H9 (cell line): Measurements from ENCODE around the gene OSGIN1. TPM values are rescaled to one million over a fixed set of nuclear protein-coding genes. Genes with fewer than 3 reads are reported as not detected.
A peak's percentile ranks its signal among the peaks of the same experiment; 100 is the strongest.

ENCODE experiments used
- DNase-seq: peaks from one replicate; pipeline ENCODE4 v3.0.0-alpha.2; 2017
- H2AFZ ChIP-seq: one replicate; pipeline ENCODE4 v1.6.1; 2013; ENCODE audit warnings: mild to moderate bottlenecking, low read length, control low read depth, moderate library complexity
- H2AK5ac ChIP-seq: 2 replicates; pipeline ENCODE4 v1.6.1; 2013; ENCODE audit warnings: low read length, control low read depth, mixed read lengths; ENCODE audit not compliant: insufficient read length
- H2BK120ac ChIP-seq: one replicate; pipeline ENCODE4 v1.6.1; 2013; ENCODE audit warnings: low read depth, mild to moderate bottlenecking, low read length, control low read depth, inconsistent platforms; ENCODE audit not compliant: poor library complexity, severe bottlenecking
- H2BK12ac ChIP-seq: 2 replicates; pipeline ENCODE4 v1.6.1; 2013; ENCODE audit warnings: low read length, control low read depth, mixed read lengths, low read depth; ENCODE audit not compliant: insufficient read length
- H2BK15ac ChIP-seq: 2 replicates; pipeline ENCODE4 v1.6.1; 2013; ENCODE audit warnings: low read depth, low read length, control low read depth
- H2BK20ac ChIP-seq: one replicate; pipeline ENCODE4 v1.6.1; 2013; ENCODE audit warnings: low read depth, mild to moderate bottlenecking, low read length, control low read depth, inconsistent platforms; ENCODE audit not compliant: poor library complexity, severe bottlenecking
- H2BK5ac ChIP-seq: 2 replicates; pipeline ENCODE4 v1.6.1; 2013; ENCODE audit warnings: low read length, control low read depth, mixed read lengths; ENCODE audit not compliant: insufficient read length
- H3K14ac ChIP-seq: 2 replicates; pipeline ENCODE4 v1.6.1; 2013; ENCODE audit warnings: low read length, control low read depth; ENCODE audit not compliant: insufficient read depth
- H3K18ac ChIP-seq: 2 replicates; pipeline ENCODE4 v1.6.1; 2013; ENCODE audit warnings: low read depth, mild to moderate bottlenecking, mixed read lengths, low read length, control low read depth; ENCODE audit not compliant: insufficient read length
- H3K23ac ChIP-seq: 2 replicates; pipeline ENCODE4 v1.6.1; 2013; ENCODE audit warnings: low read length, control low read depth, mixed read lengths, low read depth; ENCODE audit not compliant: insufficient read length
- H3K23me2 ChIP-seq: 2 replicates; pipeline ENCODE4 v1.6.1; 2013; ENCODE audit warnings: low read depth, mild to moderate bottlenecking, mixed read lengths, low read length, control low read depth; ENCODE audit not compliant: insufficient read length, poor library complexity, severe bottlenecking
- H3K27ac ChIP-seq: 2 replicates; pipeline ENCODE4 v1.5.1; 2013; ENCODE audit warnings: low read length, control low read depth, mixed read lengths, low read depth; ENCODE audit not compliant: insufficient read length
- H3K27me3 ChIP-seq: 2 replicates; pipeline ENCODE4 v1.6.1; 2013; ENCODE audit warnings: low read length, control low read depth, inconsistent platforms; ENCODE audit not compliant: insufficient read depth
- H3K4ac ChIP-seq: 2 replicates; pipeline ENCODE4 v1.6.1; 2013; ENCODE audit warnings: low read depth, mild to moderate bottlenecking, control low read depth, inconsistent platforms, low read length, moderate library complexity
- H3K4me1 ChIP-seq: 2 replicates; pipeline ENCODE4 v1.6.1; 2013; ENCODE audit warnings: low read length, control low read depth, inconsistent platforms; ENCODE audit not compliant: insufficient read depth
- H3K4me2 ChIP-seq: 2 replicates; pipeline ENCODE4 v1.6.1; 2013; ENCODE audit warnings: low read length, control low read depth, mixed read lengths; ENCODE audit not compliant: insufficient read length, insufficient read depth
- H3K56ac ChIP-seq: 2 replicates; pipeline ENCODE4 v1.6.1; 2013; ENCODE audit warnings: low read depth, mild to moderate bottlenecking, mixed read lengths, low read length, control low read depth; ENCODE audit not compliant: insufficient read length
- H3K79me1 ChIP-seq: 2 replicates; pipeline ENCODE4 v1.6.1; 2013; ENCODE audit warnings: low read depth, mild to moderate bottlenecking, moderate library complexity, low read length, control low read depth, inconsistent platforms; ENCODE audit not compliant: insufficient read depth, poor library complexity, severe bottlenecking
- H3K79me2 ChIP-seq: 2 replicates; pipeline ENCODE4 v1.6.1; 2013; ENCODE audit warnings: low read length, control low read depth, inconsistent platforms; ENCODE audit not compliant: insufficient read depth
- H3K9ac ChIP-seq: 2 replicates; pipeline ENCODE4 v1.6.1; 2013; ENCODE audit warnings: low read length, control low read depth, mixed read lengths; ENCODE audit not compliant: insufficient read length; ENCODE audit errors: extremely low read depth
- H3K9me3 ChIP-seq: one replicate; pipeline ENCODE4 v1.6.1; 2013; ENCODE audit warnings: low read depth, low read length, inconsistent platforms; ENCODE audit not compliant: control insufficient read depth
- H3T11ph ChIP-seq: one replicate; pipeline ENCODE4 v1.6.1; 2013; ENCODE audit warnings: mild to moderate bottlenecking, low read length, control low read depth, inconsistent platforms
- H4K20me1 ChIP-seq: one replicate; pipeline ENCODE4 v1.6.1; 2013; ENCODE audit not compliant: control insufficient read depth, insufficient read length, insufficient read depth
- H4K5ac ChIP-seq: 2 replicates; pipeline ENCODE4 v1.6.1; 2013; ENCODE audit warnings: low read depth, mild to moderate bottlenecking, mixed read lengths, low read length, control low read depth; ENCODE audit not compliant: insufficient read length
- H4K8ac ChIP-seq: replicated peaks from 2 replicates; pipeline ENCODE4 v1.6.1; 2013; ENCODE audit warnings: low read length, control low read depth, mixed read lengths, low read depth; ENCODE audit not compliant: insufficient read length
- H4K91ac ChIP-seq: 2 replicates; pipeline ENCODE4 v1.6.1; 2013; ENCODE audit warnings: low read depth, mild to moderate bottlenecking, moderate library complexity, mixed read lengths, low read length, control low read depth; ENCODE audit not compliant: insufficient read length
- H3K27ac Mint-ChIP-seq, 3 experiments: 2 replicates in 2 of 3; 3 replicates in 1 of 3; pipeline ENCODE4 v1.8.0; 2020 to 2021; ENCODE audit warnings: mixed read lengths in 3 of 3, mild to moderate bottlenecking in 1 of 3, moderate library complexity in 1 of 3
- H3K27me3 Mint-ChIP-seq: 2 replicates; pipeline ENCODE4 v1.8.0; 2021; ENCODE audit warnings: low read depth, mild to moderate bottlenecking, moderate library complexity, mixed read lengths
- H3K36me3 Mint-ChIP-seq, 3 experiments: 2 replicates in 2 of 3; 3 replicates in 1 of 3; pipeline ENCODE4 v1.8.0; 2020 to 2021; ENCODE audit warnings: low read depth in 3 of 3, mixed read lengths in 3 of 3; ENCODE audit not compliant: insufficient read depth in 1 of 3
- H3K4me1 Mint-ChIP-seq, 2 experiments: 2 replicates each; pipeline ENCODE4 v1.8.0; 2020; ENCODE audit warnings: mixed read lengths in 2 of 2
- H3K4me3 Mint-ChIP-seq, 2 experiments: 2 replicates in 1 of 2; 3 replicates in 1 of 2; pipeline ENCODE4 v1.8.0; 2020 to 2021; ENCODE audit warnings: mild to moderate bottlenecking in 2 of 2, mixed read lengths in 2 of 2, moderate library complexity in 1 of 2
- H3K9me3 Mint-ChIP-seq, 2 experiments: 2 replicates in 1 of 2; 3 replicates in 1 of 2; pipeline ENCODE4 v1.8.0; 2020; ENCODE audit warnings: mild to moderate bottlenecking in 2 of 2, mixed read lengths in 2 of 2, moderate library complexity in 1 of 2
- CTCF ChIP-seq: fragments of 200-600 bp; sonication (generic); conservative IDR thresholded peaks from 3 replicates; pipeline ENCODE4 v1.8.0; 2021; ENCODE audit warnings: antibody characterized with exemption, mild to moderate bottlenecking
- WGBS: extraction: QIAGEN DNeasy Blood & Tissue Kit; methylation state at CpG from one replicate; pipeline ENCODE4 v1.1.7; 2013; ENCODE audit warnings: missing lambda C conversion rate, low lambda C conversion rate, mixed read lengths; ENCODE audit not compliant: insufficient read length; ENCODE audit errors: extremely low coverage; 5-methylcytosine and 5-hydroxymethylcytosine counted together
- total RNA-seq: library from RNA; stranded (reverse); gene quantifications from 2 replicates; pipeline ENCODE4 v1.2.1, GENCODE V29; 2021

The OSGIN1 gene
- total RNA-seq, 1 experiment from 2014 or later = 0.63 TPM

GRCh38 chr16:83998091-83998490 is 45.1 kb downstream of the OSGIN1 start:
- H4K20me1 ChIP-seq = no peaks in the 10 kb centered on the region
- H3K9me3 ChIP-seq = no peaks in the 10 kb centered on the region
- no peak overlapping the region for H2BK15ac ChIP-seq
- no peak overlapping the region for H2AK5ac ChIP-seq
- H3K27me3 ChIP-seq = no peaks in the 10 kb centered on the region
- H4K8ac ChIP-seq = no peak overlapping the region
- no peak overlapping the region for H2AFZ ChIP-seq
- Mint-ChIP-seq H3K27me3 (no peaks in the 10 kb centered on the region; the same call in none of the 2 replicates), H3K36me3 (peaks cover 0 to 4% (median 2%) of the 10 kb centered on the region in 3 experiments; a peak in 2 of 7 replicates), H3K9me3 (no peaks in the 10 kb centered on the region), H3K4me1 (peaks cover 11 to 33% of the 10 kb centered on the region in 2 experiments), H3K27ac (peak overlapping the region in 1 of 3 experiments; percentile 88; a peak in 1 of 7 replicates), H3K4me3 (no peak overlapping the region)
- no peak overlapping the region for H3K56ac ChIP-seq
- H2BK12ac ChIP-seq = no peak overlapping the region
- no peak overlapping the region for H3K14ac ChIP-seq
- H2BK20ac ChIP-seq = no peak overlapping the region
- no peak overlapping the region for H2BK5ac ChIP-seq
- H3K27ac ChIP-seq = no peak overlapping the region
- H4K5ac ChIP-seq = no peak overlapping the region
- no peak overlapping the region for H3T11ph ChIP-seq
- no peaks in the 10 kb centered on the region for H3K23me2 ChIP-seq
- no peak overlapping the region for H3K18ac ChIP-seq
- no peaks in the 10 kb centered on the region for H3K79me2 ChIP-seq
- no CpG with 5 or more reads among the region's 13 CpGs for WGBS
- no peak overlapping the region for H3K9ac ChIP-seq
- DNase-seq = no peak
- no peak overlapping the region for H3K23ac ChIP-seq
- H2BK120ac ChIP-seq = no peak overlapping the region
- no peak for TF ChIP-seq CTCF
- no peak overlapping the region for H4K91ac ChIP-seq
- H3K4me2 ChIP-seq = no peak overlapping the region
- no peaks in the 10 kb centered on the region for H3K79me1 ChIP-seq
- H3K4me1 ChIP-seq = no peaks in the 10 kb centered on the region
- no peak overlapping the region for H3K4ac ChIP-seq
